HG03175 (cell line): ENCODE data around the gene KCNG4.
"Not testable (repeated sequence)": the region's sequence is repeated elsewhere in the genome, so short reads cannot be mapped to it uniquely, and the experiment has no call there.

ENCODE experiments used
- ATAC-seq: cut with Tn5 transposase; IDR thresholded peaks from one replicate; pipeline ENCODE4 v1.9.1; 2021; ENCODE audit warnings: mild to moderate bottlenecking, moderate library complexity; ENCODE audit not compliant: unreplicated experiment

Gene KCNG4

GRCh38 chr16:84237994-84238750, 1.6 kb downstream of the KCNG4 start:
- no peak for ATAC-seq

- ATAC-seq = no peak
These were observed 3.1 kb downstream of the KCNG4 start for GRCh38 chr16:84236671-84237070.

GRCh38 chr16:84234321-84235241, 5.2 kb downstream of the KCNG4 start:
- ATAC-seq = no peak

- ATAC-seq = no peak
These were observed 6.1 kb downstream of the KCNG4 start for GRCh38 chr16:84233748-84234147.

- no peak for ATAC-seq
These were observed 6.8 kb downstream of the KCNG4 start for GRCh38 chr16:84232969-84233368.

GRCh38 chr16:84232060-84232459, 7.8 kb downstream of the KCNG4 start:
- ATAC-seq = no peak

- no peak for ATAC-seq
These were observed 10.3 kb downstream of the KCNG4 start for GRCh38 chr16:84229471-84229870.

- no peak for ATAC-seq
These were observed 11.5 kb downstream of the KCNG4 start for GRCh38 chr16:84228256-84228838.

GRCh38 chr16:84227548-84227947, 12.3 kb downstream of the KCNG4 start:
- no peak for ATAC-seq

- ATAC-seq = no peak
These were observed 13.8 kb downstream of the KCNG4 start for GRCh38 chr16:84226026-84226425.

- ATAC-seq = no peak
These were observed 14.2 kb downstream of the KCNG4 start for GRCh38 chr16:84225571-84225970.

- no peak for ATAC-seq
These were observed 14.7 kb downstream of the KCNG4 start for GRCh38 chr16:84225126-84225525.

- no peak for ATAC-seq
These were observed 15.3 kb downstream of the KCNG4 start for GRCh38 chr16:84224554-84224953.

- ATAC-seq = no peak
These were observed 16.4 kb downstream of the KCNG4 start for GRCh38 chr16:84223456-84223855.

- no peak for ATAC-seq
These were observed 19.0 kb downstream of the KCNG4 start for GRCh38 chr16:84220851-84221250.

GRCh38 chr16:84218956-84219355, 20.9 kb downstream of the KCNG4 start:
- ATAC-seq = no peak

GRCh38 chr16:84218176-84218823, 21.5 kb downstream of the KCNG4 start:
- no peak for ATAC-seq

GRCh38 chr16:84216144-84216543, 23.7 kb downstream of the KCNG4 start:
- ATAC-seq = not testable (repeated sequence)

GRCh38 chr16:84215531-84215930, 24.3 kb downstream of the KCNG4 start:
- no peak for ATAC-seq

GRCh38 chr16:84214451-84215066, 25.3 kb downstream of the KCNG4 start:
- ATAC-seq = no peak

- no peak for ATAC-seq
These were observed 27.2 kb downstream of the KCNG4 start for GRCh38 chr16:84212631-84213030.
